Hepatocyte (in vitro differentiated cells): Measurements from ENCODE around the gene GSN. TPM values are rescaled to one million over a fixed set of nuclear protein-coding genes. Genes with fewer than 3 reads are reported as not detected.

Source experiments
- DNase-seq: peaks from one replicate; pipeline ENCODE4 v3.0.0-alpha.2; 2016; ENCODE audit warnings: low spot score
- H2AFZ ChIP-seq: fragments of 200-600 bp; sonication (generic); 2 replicates; pipeline ENCODE4 v1.6.0; 2016; ENCODE audit warnings: antibody characterized with exemption, mild to moderate bottlenecking
- H3K27ac ChIP-seq: fragments of 200-600 bp; sonication (generic); 2 replicates; pipeline ENCODE4 v1.5.1; 2016; ENCODE audit warnings: mild to moderate bottlenecking
- H3K27me3 ChIP-seq: fragments of 200-600 bp; sonication (generic); 2 replicates; pipeline ENCODE4 v1.6.1; 2016
- H3K36me3 ChIP-seq: fragments of 200-600 bp; sonication (generic); replicated peaks from 2 replicates; pipeline ENCODE4 v1.5.1; 2016; ENCODE audit warnings: low read depth; ENCODE audit not compliant: insufficient read depth
- H3K4me1 ChIP-seq: fragments of 200-600 bp; sonication (generic); 2 replicates; pipeline ENCODE4 v1.5.1; 2016; ENCODE audit warnings: mild to moderate bottlenecking, moderate library complexity; ENCODE audit not compliant: insufficient read depth
- H3K4me2 ChIP-seq: fragments of 200-600 bp; sonication (generic); 2 replicates; pipeline ENCODE4 v1.6.0; 2016
- H3K4me3 ChIP-seq: fragments of 200-600 bp; sonication (generic); 2 replicates; pipeline ENCODE4 v1.5.1; 2016; ENCODE audit warnings: mild to moderate bottlenecking
- H3K79me2 ChIP-seq: fragments of 200-600 bp; sonication (generic); 2 replicates; pipeline ENCODE4 v1.6.0; 2017; ENCODE audit warnings: mild to moderate bottlenecking
- H3K9me2 ChIP-seq: fragments of 200-600 bp; sonication (generic); replicated peaks from 2 replicates; pipeline ENCODE4 v1.6.0; 2017; ENCODE audit warnings: mild to moderate bottlenecking; ENCODE audit not compliant: insufficient read depth
- H3K9me3 ChIP-seq: fragments of 200-600 bp; sonication (generic); 2 replicates; pipeline ENCODE4 v1.5.1; 2016; ENCODE audit warnings: low read depth, mild to moderate bottlenecking
- H4K20me1 ChIP-seq: fragments of 200-600 bp; sonication (generic); 2 replicates; pipeline ENCODE4 v1.6.0; 2016; ENCODE audit warnings: mild to moderate bottlenecking; ENCODE audit not compliant: insufficient read depth, poor library complexity, severe bottlenecking
- EZH2 ChIP-seq: fragments of 200-600 bp; sonication (generic); IDR thresholded peaks from 2 replicates; pipeline ENCODE4 v1.6.1; 2016; ENCODE audit warnings: antibody characterized with exemption, mild to moderate bottlenecking, borderline replicate concordance
- EZH2phosphoT487 ChIP-seq: fragments of 200-600 bp; sonication (generic); IDR thresholded peaks from one replicate; pipeline ENCODE4 v1.6.1; 2018; ENCODE audit warnings: antibody characterized with exemption, mild to moderate bottlenecking, low read depth, moderate library complexity; ENCODE audit not compliant: unreplicated experiment, severe bottlenecking
- WGBS: methylation state at CpG from one replicate; pipeline ENCODE4 v1.1.6; 2016; ENCODE audit warnings: low lambda C conversion rate; ENCODE audit errors: missing lambda C conversion rate; 5-methylcytosine and 5-hydroxymethylcytosine counted together
- polyA plus RNA-seq: library from polyadenylated mRNA; unstranded; fragments of >200 nt; fragmentation: Nextera tagmentation; extraction: Ambion mirVana; gene quantifications from 2 replicates; pipeline ENCODE4 v1.2.1, GENCODE V29; 2016
- total RNA-seq: library from RNA; depleted of rRNA; stranded (reverse); fragments of >200 nt; gene quantifications from 2 replicates; pipeline ENCODE4 v1.2.3, GENCODE V29; 2014
- TF ChIP-seq, protein P1 (sequence below): fragments of 200-600 bp; sonication (generic); IDR thresholded peaks from 2 replicates; pipeline ENCODE4 v1.5.1; 2016; ENCODE audit warnings: antibody characterized with exemption, mild to moderate bottlenecking; ENCODE audit not compliant: poor library complexity

The GSN gene
- total and polyA plus RNA-seq, 2 experiments from 2014 or later, result 396 to 404 TPM

DNA sequence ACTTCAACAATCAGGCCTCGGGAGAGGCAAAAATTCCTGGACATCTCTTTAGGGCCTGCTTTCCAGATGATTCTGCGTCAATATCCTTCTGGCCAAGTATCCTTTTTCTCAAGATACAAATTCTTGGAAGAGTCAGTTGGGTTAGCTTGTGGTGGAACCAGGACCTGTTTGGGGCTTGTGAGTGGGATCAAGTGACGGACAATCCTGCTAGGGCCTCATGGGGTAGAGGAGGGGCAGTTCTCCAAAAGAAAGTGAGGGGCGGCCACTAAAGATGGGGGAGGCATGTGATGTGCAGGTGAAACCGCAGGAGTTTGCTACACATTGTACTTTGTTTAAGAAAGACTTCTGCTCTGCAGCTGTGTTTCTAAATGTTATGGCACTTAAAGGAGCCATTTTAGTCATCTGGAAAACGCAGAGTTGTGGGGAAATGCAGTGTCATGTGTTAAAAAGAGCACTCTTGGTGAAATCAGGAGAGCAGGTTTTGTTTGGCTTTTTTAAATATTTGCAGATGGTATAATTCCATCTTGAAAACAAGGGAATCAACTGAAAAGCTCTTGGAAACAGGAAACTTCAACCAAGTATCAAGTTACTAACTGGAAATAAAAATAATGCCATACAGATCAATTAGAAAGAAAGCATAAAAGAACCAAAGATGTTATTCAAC is 27.4 kb upstream of the GSN start:
- no peak for DNase-seq
- H3K27ac ChIP-seq, result peak overlapping the region; percentile 10
- H3K36me3 ChIP-seq, result no peaks in the 10 kb centered on the region
- WGBS, result 80% methylated on average over 6 of the region's 6 CpGs
- no peaks in the 10 kb centered on the region for H3K27me3 ChIP-seq
- H2AFZ ChIP-seq, result no peak overlapping the region
- no peak overlapping the region for H3K4me3 ChIP-seq
- no peaks in the 10 kb centered on the region for H3K9me2 ChIP-seq
- H3K4me1 ChIP-seq, result peaks cover 5% of the 10 kb centered on the region
- H3K4me2 ChIP-seq, result no peak overlapping the region
- H4K20me1 ChIP-seq, result no peaks in the 10 kb centered on the region
- TF ChIP-seq, protein P1, sequence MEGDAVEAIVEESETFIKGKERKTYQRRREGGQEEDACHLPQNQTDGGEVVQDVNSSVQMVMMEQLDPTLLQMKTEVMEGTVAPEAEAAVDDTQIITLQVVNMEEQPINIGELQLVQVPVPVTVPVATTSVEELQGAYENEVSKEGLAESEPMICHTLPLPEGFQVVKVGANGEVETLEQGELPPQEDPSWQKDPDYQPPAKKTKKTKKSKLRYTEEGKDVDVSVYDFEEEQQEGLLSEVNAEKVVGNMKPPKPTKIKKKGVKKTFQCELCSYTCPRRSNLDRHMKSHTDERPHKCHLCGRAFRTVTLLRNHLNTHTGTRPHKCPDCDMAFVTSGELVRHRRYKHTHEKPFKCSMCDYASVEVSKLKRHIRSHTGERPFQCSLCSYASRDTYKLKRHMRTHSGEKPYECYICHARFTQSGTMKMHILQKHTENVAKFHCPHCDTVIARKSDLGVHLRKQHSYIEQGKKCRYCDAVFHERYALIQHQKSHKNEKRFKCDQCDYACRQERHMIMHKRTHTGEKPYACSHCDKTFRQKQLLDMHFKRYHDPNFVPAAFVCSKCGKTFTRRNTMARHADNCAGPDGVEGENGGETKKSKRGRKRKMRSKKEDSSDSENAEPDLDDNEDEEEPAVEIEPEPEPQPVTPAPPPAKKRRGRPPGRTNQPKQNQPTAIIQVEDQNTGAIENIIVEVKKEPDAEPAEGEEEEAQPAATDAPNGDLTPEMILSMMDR, result no peak
- TF ChIP-seq EZH2phosphoT487 (no peak), EZH2 (no peak)
- H3K79me2 ChIP-seq, result no peaks in the 10 kb centered on the region
- H3K9me3 ChIP-seq, result no peaks in the 10 kb centered on the region

- Histone ChIP-seq H3K4me3 (no peak overlapping the region), H2AFZ (no peak overlapping the region), H3K4me2 (no peak overlapping the region), H3K36me3 (no peaks in the 10 kb centered on the region), H3K27me3 (no peaks in the 10 kb centered on the region), H3K9me3 (no peaks in the 10 kb centered on the region), H3K27ac (no peak overlapping the region), H4K20me1 (no peaks in the 10 kb centered on the region), H3K9me2 (no peaks in the 10 kb centered on the region), H3K79me2 (no peaks in the 10 kb centered on the region), H3K4me1 (peaks cover 5% of the 10 kb centered on the region)
- TF ChIP-seq EZH2phosphoT487 (no peak), EZH2 (no peak)
- TF ChIP-seq, protein P1, result no peak
- WGBS, result 91% methylated on average over 5 of the region's 5 CpGs
- no peak for DNase-seq
Observed at GRCh38 chr9:121242219-121242958, 25.6 kb upstream of the GSN start.

- TF ChIP-seq EZH2phosphoT487, result no peak
- TF ChIP-seq EZH2, result no peak
- TF ChIP-seq, protein P1, result no peak
- no peaks in the 10 kb centered on the region for H3K27me3 ChIP-seq
- no peaks in the 10 kb centered on the region for H3K9me3 ChIP-seq
- H3K9me2 ChIP-seq, result no peaks in the 10 kb centered on the region
- H3K4me1 ChIP-seq, result peaks cover 5% of the 10 kb centered on the region
- H3K79me2 ChIP-seq, result no peaks in the 10 kb centered on the region
- no peak overlapping the region for H3K4me2 ChIP-seq
- H3K27ac ChIP-seq, result no peak overlapping the region
- no peaks in the 10 kb centered on the region for H4K20me1 ChIP-seq
- no peak overlapping the region for H2AFZ ChIP-seq
- H3K36me3 ChIP-seq, result no peaks in the 10 kb centered on the region
- H3K4me3 ChIP-seq, result no peak overlapping the region
- DNase-seq, result no peak
- 97% methylated on average over 4 of the region's 4 CpGs for WGBS
Observed at GRCh38 chr9:121242959-121243346, 25.0 kb upstream of the GSN start.
